GM21381 (cell line): ENCODE data around the gene LRIT1.

ENCODE experiments used
- ATAC-seq: cut with Tn5 transposase; IDR thresholded peaks from one replicate; pipeline ENCODE4 v1.9.1; 2021; ENCODE audit warnings: mild to moderate bottlenecking, moderate library complexity; ENCODE audit not compliant: unreplicated experiment

Gene LRIT1

DNA sequence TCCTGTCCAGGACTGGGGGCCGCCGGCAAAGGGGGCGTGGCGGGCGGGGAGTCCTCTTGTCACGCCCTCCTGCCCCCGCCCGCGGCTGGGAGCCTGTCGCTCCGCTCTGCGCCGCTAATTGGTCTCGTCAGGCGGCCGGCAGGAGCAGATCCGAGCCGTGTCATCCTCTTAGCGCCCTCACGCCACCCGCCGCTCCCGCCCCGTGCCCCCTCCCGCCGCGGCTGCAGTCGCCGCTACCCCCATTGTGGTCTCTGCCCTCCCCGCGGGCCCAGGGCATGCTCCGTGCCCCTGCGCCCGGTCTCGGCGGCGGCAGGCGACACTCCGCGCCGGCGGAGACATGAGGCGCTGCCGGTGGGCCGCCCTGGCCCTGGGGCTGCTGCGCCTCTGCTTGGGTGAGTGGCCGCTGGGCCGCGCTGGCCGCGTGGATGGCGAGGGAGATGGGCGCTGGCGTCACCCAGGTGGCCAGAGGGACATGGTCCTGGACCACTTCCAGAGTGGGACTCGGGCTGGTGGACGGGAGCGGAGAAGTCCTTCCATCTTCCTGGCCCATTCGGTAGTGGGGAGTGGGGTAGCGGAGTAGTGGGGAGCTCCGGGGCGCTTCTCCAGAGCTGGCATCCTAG is 46.8 kb downstream of the LRIT1 start, which contains the start of gene CDHR1:
Gene CDHR1, plus strand, starts transcription at position 114 of the 620 bp plus-strand sequence. Its CDS starts 224 bp downstream, at position 338.
- ATAC-seq = peak; percentile 82

GRCh38 chr10:84193846-84194423 is 47.4 kb downstream of the LRIT1 start:
- peak; percentile 13 for ATAC-seq

- no peak for ATAC-seq
These were observed 48.0 kb downstream of the LRIT1 start for GRCh38 chr10:84193327-84193726.

DNA sequence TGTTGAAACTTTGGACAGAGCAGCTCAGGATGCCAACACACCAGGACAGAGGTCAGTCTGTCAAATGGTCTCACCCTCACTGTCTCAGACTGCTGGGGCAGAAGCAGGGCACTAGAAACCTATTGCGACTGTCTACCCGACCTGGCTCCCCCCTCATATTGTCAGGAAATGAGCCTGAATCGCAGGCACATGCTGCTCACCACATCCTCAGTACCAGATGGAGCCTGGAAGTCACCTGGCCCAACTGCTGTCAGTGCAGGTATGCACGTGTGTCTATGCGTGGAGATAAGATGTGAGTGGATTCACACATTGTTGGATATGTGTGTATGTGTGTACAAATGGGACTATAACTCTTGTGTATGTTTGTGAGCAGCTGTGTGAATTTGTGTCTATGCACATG is 50.2 kb downstream of the LRIT1 start:
- no peak for ATAC-seq

DNA sequence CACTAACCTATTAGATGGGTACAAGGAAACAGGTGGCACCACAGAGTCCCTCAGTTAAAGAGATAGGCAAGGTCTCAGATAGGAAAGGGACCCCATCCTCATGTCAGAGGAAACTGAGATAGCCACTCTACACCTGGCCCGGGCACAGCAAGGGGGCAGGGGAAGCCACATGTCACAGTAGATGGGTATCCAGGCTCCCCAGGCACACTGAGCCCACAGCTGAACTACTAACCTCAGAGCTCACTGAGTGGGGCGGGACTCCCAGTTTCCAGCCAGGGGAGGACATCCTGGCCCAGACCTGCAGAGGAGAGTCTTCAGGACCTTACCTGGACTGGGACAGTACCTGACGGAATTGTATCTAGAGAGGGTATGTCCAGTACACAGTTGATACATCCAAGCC is 50.7 kb downstream of the LRIT1 start:
- ATAC-seq = no peak

GRCh38 chr10:84188815-84189214 is 52.5 kb downstream of the LRIT1 start:
- ATAC-seq = no peak

DNA sequence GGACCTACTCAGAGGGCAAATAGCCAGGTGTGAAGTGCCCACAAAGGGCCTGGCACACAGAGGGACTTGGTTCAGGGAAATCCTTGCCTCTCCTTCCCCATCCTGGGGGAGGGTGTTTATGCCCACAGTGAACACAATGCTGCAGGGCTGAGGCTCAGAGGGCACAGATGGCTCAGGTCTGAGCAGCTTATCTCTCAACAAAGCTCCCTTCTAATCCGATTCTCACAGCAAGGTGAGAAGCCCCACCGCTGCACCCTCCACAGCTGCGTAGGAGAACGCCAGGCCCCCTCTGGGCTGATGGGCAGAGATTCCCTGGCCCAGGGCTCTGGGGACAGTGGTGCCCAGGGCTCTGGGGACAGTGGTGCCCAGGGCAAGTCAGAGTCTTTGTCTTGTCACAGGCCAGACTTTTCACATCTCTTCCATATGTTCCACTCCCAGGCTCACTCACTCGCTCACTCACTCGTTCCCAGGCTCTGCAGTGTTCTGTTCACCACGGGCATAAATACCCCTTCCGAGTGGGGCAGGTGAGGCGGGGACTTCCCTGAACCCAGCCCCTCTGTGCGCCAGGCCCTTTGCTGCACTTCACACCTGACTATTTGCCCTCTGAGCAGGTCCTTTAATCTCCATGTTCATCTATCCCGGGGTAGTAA is 55.7 kb downstream of the LRIT1 start:
- ATAC-seq = no peak

GRCh38 chr10:84184517-84184916 is 56.8 kb downstream of the LRIT1 start:
- no peak for ATAC-seq

- no peak for ATAC-seq
These were observed 59.7 kb downstream of the LRIT1 start for GRCh38 chr10:84181631-84182030.
